GM18499 (cell line): ENCODE results near the gene CA10.

ENCODE experiments used
- ATAC-seq: cut with Tn5 transposase; IDR thresholded peaks from one replicate; pipeline ENCODE4 v1.9.1; 2021; ENCODE audit warnings: moderate number of reproducible peaks; ENCODE audit not compliant: insufficient read depth, unreplicated experiment

CA10 gene

DNA sequence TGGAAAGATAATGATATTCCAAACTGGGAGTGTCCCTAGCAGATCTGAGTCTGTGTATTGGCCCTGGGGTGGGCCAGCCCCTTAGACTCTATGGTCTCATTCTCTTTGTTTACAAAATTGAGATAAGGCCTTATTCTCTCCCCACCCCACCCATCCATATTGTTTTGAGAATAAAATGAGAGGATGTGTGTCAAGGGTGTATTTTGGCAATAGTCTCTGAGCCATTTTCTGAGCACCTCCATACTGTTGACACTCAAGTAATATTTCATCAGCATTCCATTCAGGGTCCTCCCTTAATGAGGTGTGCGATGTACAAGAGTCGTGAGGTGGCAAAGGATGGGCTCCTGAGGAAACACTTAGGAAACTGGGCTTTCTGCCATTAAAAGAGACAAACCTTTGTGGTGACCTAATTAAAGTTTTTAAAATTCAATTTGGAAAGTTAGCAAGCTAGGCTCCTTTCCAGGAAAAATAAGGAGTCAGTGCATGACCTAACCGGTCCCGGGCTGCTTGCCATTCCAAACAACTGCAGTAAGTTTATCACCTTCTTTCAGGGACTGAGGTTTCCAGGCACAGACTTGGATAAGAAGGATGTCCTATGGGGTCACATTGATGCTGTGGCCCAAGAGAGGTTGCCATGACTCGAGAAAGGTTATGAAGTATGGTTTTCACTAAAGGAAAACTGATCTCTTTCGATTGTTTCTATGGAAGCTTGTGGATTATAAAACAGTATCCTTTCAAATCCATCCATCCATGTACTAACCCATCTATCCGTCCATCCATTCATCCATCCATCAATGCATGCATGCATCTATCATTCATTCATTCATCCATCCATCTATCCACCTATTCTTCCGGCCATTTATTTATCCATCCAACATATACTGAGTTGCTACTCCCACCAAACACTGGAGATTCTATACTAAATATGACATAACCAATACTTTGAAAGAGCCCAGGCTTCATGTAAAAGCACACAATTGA is 454.9 kb downstream of the CA10 start:
- ATAC-seq = no peak

DNA sequence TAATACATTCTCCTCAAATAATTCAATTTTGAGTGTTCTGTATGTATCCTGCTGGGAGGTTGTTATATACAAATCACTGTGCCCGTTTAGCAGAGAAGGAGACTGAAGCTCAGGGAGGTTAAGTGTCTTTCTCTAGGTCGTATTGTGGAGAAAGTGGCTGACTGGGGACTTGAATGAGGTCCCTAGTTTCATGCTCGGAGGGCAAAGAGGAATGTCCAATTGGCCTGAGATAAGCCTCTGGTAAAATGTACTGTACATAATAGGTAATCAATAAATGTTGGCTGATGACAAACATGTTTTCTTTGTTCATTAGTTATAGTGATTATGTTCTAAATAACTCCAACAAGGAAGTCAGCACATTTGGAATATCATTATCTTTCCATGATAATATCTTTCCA is 455.6 kb downstream of the CA10 start:
- no peak for ATAC-seq

DNA sequence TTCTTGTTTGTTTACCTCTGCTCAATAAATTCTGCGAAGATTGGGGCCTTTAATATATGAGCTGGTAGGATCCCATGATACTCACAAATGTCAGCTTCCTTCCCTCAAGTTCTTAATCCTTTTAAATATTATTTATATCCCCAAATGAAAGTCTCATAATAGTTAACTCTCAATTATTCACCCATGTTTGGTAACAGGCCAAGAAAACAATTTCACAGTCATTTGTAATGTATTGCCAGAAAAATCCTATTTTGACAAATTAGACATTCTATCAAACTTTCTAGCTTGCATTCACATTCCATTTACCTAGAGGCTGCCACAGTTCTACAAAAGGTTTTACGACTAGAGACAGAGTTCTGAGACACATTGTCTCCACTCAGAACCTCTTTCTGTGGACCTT is 457.0 kb downstream of the CA10 start:
- ATAC-seq = no peak

DNA sequence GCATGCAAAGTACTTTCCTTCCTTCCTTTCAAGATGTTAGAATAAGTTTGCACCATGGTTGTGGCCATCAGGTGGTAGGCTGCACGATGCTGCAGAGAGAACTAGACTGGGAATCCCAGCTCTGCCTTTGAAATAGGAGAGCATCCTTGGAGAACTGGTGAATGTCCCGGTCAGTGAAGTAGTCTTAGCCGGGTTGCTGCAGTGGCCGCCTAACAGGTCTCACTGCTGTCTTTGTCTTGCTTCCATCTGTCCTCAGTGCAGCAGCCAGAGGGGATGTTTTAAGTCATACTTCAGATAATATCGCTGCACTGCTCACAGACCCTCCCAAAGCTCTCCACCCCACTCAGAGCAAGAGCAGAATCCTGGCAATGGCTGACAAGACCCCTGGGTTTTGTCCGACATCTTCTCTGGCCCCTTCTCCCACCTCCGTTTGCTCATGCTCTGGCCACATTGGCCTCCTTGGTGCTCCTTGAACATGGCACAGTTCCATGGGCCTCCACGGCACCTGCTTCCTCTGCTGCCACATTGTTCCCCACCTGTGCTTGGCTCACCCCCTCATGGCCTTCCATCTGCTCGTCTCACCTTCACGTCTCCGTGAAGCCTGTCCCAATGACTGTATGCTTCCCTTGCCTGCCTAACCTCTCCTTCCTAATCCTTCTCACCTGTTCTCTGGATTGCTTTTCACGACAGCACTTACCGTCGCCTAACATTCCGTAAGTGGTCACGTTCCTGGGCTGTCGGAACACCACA is 458.3 kb downstream of the CA10 start:
- ATAC-seq = no peak

DNA sequence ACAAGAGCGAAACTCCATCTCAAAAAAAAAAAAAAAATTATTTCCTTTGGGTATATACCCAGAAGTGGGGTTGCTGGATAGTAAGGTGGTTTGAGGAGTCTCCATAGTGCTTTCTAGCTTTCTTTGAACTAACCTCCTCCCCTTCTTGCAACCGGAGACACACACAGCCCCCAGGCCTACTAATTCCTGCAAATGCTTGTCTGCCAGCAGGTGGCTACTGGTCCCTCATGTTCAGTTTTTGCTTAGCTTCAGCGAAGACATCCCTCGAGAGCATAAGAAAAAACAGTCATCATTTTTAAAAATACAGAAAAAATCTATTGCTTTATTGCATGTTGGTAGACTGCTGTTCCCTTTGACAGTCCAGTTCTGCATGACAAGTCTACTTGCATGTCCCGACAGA is 459.2 kb downstream of the CA10 start:
- no peak for ATAC-seq

DNA sequence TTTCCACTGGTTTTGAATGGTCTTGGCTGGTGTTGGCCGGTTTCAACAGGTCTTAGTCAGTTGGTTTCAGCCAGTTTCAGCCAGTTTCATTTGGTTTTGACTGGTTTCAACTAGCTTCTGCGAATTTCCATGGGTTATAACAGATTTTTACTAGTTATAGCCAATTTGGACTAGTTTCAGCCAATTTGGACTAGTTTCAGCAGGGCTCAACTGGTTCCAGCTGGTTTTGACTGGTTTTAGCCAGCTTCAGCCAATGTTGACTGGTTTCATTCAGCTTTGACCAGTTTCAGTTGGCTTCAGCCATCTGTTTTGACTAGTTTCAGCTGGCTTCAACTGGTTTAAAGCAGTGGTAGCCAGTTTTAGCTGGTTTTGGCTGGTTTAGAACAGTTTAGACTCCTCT is 465.6 kb downstream of the CA10 start:
- no peak for ATAC-seq

DNA sequence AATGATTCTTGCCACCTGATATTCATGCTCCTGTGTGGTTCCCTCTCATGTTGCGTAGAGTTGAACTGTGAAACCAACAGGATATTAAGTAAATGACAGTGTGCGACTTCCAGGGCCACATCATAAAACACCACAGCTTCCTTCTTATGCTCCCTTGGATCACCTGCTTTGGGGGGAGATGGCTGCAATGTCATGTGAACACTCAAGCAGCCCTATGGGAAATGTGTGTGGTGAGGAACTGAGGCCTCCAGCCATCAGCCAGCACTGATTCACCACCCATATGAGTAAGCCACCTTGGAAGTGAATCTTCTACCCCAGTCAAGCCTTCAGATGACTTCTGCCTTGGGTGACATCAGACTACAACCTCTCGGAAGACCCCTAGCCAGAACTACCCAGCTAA is 470.6 kb downstream of the CA10 start:
- ATAC-seq = no peak

DNA sequence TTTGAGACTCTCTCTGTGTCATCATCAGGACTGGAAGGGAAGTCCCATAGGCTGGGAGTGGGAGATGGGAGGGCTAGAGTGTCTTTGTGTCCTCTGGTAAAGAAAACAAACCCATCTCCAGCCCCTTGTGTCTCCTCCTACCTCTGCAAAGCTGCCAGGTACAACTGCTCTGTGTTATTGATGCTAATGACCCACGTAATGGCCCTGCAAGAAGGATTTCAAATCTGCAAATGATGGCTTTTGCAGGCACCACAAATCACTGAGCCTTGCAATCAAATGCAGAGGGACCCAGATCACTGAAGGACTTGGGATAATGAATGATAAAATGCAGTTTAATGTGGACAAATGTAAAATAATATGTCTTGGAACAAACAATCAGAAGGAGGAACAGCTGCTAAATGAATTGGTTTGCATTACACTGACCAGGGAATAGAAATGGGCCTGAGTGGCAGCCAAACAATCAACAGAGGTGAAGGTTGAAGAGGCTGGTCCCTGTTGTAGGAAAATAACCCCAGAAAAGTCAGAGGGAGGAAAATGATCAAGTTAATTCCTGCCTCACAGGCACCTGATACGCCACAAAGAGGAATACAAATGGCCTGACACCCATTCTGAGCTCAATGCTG is 473.1 kb downstream of the CA10 start:
- ATAC-seq = no peak

DNA sequence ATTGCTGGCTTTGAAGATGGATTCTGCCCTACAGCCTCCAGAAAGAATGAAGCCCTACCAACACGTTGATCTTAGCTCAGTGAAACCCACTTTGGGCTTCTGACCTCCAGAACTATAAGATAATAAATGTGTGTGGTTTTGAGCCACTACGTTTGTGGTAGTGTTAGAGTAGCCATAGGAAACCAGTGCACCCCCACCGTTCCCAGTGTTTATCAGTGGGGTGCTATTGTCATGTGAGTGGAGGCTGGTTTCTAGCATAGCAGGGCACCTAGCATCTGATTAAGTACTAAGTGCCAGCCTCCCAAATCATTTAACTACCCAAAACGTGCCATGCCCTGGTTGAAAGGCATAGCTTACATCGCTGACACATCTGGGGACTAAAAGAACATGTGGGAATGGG is 474.3 kb downstream of the CA10 start:
- ATAC-seq = no peak

DNA sequence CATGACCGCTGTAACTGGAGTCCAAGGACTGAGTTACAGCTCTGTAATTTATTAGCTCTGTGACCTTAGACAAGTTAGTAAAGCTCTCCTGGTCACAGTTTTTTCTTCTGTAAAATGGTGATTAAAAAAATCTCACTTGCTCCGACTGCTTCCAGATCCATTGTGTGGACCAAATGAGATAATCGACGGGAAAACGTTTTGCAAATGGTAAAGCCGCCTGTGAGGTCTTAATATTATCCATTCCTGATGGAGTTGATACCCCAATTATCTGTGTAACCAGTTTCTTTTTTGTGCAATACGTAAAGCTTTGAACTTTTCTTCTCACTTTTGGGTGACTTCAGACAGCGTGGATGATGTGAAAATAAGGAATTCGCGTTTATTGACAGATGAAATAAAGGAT is 475.2 kb downstream of the CA10 start:
- ATAC-seq = no peak

DNA sequence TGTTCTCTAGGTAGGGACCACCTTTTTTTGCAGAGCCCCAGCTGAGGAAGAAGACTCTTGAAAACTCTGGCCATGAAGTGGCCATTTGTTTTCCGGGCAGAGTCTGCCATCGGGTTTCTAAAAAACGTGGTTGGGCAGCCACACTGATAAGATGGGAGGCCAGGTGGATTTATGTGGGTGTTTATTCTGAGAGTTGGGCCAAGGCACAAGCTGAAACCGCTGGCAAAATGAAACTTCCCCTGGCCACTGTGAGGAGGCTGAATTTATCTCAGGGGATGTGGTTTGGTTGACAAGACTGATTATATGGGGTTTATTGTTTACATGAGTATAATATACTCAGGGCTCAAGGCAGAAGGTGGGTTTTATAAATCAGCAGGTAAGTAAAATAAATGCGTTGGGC is 476.4 kb downstream of the CA10 start:
- no peak for ATAC-seq

DNA sequence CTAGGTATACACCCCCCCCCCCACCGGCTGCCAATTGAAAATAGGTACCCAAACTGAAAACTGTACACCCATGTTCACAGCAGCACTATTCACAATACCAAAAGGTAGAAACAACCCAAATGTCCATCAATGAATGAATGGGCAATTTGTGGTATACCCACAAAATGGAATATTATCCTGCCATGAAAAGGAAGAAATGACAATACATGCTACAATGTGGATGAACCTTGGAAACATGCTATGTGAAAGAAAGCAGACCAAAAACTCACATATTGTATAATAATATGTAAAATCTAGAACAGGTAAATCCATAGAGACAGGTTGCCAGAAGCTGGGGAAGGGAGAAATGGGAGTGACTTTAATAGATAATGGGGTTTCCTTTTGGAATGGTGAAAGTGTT is 480.6 kb downstream of the CA10 start:
- no peak for ATAC-seq

DNA sequence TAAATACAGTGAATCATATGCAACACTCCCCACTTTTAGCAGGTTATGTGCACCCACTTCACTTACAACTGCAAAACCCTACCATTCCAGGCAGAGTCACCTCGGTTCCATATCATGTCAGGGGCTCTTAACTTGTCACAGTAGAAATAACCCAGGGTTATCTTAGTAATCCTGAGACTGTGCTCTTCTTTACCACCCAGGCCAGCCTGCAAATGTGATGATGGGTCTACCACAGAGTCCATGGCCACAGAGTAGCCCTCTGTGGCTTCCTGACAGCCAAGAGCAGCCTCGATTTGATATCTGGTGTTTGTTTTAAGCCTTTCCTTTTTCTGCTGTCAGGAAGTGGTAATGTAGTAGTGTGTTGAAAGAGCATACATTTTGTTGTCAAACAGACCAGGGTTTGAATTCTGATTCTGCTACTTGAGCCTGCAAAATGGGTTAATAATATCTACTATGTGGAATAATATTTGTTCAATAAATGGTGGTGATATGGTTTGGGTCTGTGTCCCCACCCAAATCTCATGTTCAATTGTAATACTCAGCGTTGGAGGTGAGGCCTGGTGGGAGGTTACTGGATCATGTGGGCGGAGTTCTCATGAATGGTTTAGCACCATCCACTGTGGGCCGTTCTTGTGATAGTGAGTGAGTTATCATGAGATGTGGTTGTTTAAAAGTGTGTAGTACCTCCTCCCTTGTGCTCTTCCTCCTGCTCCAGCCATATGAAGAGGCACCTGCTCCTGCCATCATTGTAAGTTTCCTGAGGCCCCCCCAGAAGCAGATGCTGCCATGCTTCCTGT is 481.6 kb downstream of the CA10 start:
- ATAC-seq = no peak

DNA sequence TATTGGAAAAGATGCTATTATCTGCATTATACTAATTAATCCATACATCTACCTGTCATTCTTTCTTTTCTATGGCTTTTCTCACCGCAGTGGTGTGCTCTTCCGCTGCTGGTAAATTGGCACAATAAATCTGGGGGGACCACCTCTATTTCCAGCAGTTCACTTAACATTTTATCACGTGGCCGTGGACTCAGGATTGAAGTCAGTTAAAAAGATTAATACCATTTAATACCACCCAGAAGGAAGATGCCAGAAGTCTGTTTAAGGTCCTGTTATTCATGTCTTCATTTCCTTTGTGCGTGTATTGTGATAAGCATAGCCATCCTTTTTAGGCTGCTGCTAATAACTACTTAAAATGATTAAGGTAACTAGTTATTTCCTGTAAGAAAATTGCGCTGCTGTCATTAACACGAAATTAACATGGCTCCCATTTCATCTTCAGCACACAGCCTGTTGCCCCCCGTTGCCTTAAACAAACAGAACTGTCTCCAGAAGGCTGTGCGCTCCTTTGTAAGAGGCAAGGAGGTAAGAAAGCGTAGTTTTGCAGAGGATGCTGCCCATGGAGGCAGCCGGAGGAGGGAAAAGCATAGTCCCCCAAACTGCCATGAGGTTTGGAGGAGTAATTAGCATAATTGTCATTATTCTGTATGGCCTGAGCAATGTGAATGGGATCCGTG is 483.8 kb downstream of the CA10 start:
- ATAC-seq = no peak

DNA sequence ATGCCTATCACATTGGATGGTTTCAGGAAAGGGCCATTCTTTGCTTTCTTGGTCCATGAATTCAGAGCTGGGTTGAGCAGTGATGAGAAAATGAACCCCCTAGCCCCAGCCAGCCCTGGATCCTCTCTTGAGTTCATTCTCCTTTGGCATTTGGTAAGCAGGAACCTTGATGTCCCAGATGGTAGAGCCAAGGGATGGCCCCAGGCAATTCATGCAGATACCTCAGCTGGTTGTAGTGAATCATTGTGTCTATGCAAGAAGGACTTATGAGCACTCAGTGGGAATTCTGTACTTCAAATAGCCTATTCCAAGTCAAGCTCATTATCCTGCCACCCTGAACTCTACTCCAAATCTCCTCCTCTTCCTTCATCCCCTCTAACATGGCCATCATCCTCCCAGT is 485.4 kb downstream of the CA10 start:
- no peak for ATAC-seq

DNA sequence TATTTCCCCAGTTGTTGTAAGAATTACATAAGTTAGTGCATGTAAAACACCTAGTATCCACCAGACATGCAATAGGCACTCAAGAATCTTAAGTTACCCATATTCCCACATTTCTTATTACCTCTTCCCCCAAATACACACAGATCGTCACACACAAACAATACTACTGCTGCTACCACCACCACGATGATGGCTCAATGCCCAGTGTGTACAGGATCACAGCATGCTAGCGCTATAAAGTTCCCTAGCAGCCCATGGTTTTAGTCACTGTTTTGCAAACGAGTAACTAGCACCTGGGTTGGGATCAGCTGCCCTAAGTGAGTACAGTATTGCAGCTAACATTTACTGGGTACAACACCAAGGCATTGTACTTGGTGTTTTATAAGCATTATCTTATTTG is 486.4 kb downstream of the CA10 start:
- ATAC-seq = no peak

DNA sequence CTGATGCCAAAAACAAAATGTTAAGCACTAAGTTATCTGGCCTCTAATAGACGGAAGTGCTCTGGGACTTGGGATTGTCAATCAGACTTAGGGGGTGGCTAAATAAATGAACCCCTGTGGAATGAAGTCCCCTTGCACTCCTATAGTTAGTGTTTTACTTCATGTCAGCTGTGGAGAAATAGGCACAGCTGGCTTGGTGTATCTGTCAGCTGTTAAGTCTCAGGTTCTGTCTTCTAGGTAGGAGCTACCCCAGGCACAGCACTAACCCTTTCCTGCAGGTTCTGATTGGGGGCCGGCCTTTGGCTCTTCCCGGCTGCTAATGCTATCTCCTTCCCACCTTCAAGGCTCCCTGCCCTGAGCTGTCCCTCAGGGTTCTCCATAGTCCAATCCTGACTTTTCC is 487.6 kb downstream of the CA10 start:
- ATAC-seq = no peak

DNA sequence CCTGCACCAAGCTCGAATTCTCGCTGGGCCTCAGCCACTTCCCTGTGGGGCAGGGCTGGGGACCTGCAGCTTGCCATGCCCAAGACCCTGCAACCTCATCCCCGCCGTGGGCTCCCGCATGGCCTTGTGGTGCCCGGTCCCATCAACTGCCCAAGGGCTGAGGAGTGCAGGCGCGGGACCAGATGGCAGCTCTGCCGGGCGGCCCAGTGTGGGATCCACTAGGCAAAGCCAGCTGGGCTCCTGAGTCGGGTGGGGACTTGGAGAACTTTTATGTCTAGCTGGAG is 489.6 kb downstream of the CA10 start:
- no peak for ATAC-seq

DNA sequence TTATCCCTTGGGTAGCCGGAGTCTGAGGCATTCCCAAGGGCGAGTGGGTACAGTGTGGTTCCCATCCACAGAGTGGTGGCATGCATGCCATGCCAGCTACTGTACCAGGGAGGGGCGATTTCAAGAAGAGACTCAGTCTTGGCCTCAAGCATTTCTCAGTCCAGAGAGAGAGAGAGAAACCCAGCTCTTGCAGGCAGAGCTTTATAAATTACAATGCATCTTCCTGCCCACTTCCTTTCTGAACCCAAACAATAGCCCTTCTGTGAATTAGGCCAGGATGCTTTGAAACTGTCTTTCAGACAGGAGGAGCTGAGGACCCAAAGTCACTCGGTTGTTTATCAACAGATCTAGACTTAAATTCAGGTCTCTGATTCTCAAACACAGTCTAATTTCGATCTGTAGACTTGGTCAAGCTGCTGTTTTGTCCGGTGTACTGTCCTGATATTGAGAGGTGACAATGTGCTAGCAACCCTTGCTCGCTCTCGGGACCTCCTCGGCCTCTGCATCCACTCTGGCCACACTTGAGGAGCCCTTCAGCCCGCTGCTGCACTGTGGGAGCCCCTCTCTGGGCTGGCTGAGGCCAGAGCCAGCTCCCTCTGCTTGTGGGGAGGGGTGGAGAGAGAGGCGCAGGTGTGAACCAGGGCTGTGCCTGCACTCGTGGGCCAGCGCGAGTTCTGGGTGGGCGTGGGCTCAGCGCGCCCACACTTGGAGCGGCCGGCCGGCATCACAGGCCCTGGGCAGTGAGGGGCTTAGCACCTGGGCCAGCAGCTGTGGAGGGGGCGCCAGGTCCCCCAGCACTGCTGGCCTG is 490.2 kb downstream of the CA10 start:
- no peak for ATAC-seq
